IMR-90 (cell line): ENCODE measurements around the gene C10orf71. TPM values are rescaled to one million over a fixed set of nuclear protein-coding genes. Genes with fewer than 3 reads are reported as not detected.

Source experiments
- ATAC-seq: fragments of 200-7000 bp; cut with Tn5 transposase; 2 replicates; pipeline ENCODE4 v1.9.1; 2020; ENCODE audit warnings: low read depth, mild to moderate bottlenecking, moderate library complexity
- BruUV-seq: library from RNA; stranded (reverse); fragments of 400-500 nt; replicated peaks from 2 replicates; lab custom pipeline; 2021; lab: Mats Ljungman, UMichigan
- CTCF ChIA-PET: fragments of 300-600 bp; formaldehyde crosslinking; extraction: SDS; loops from one replicate; lab custom pipeline; 2021; ENCODE audit warnings: antibody characterized with exemption; lab: Yijun Ruan, JAX
- POLR2A ChIA-PET: fragments of 300-600 bp; sonication (Branson Sonifier 250); formaldehyde crosslinking; loops from one replicate; lab custom pipeline; 2022; ENCODE audit warnings: antibody characterized with exemption; ENCODE audit not compliant: unreplicated experiment; lab: Charles Lee
- DNase-seq: peaks from one replicate; pipeline ENCODE4 v3.0.0; 2013
- H2AFZ ChIP-seq: replicated peaks from 2 replicates; pipeline ENCODE3; 2013; ENCODE audit warnings: low read length, mild to moderate bottlenecking; ENCODE audit not compliant: poor library complexity
- H2AK5ac ChIP-seq: 2 replicates; pipeline ENCODE4 v1.6.1; 2013; ENCODE audit warnings: low read depth, low read length, inconsistent platforms
- H2AK9ac ChIP-seq: replicated peaks from 2 replicates; pipeline ENCODE3; 2013; ENCODE audit warnings: mild to moderate bottlenecking, low read depth, low read length, moderate library complexity; ENCODE audit not compliant: poor library complexity
- H2BK120ac ChIP-seq: 2 replicates; pipeline ENCODE4 v1.6.1; 2013; ENCODE audit warnings: low read depth, low read length, inconsistent platforms
- H2BK15ac ChIP-seq: 3 replicates; pipeline ENCODE4 v1.6.1; 2013; ENCODE audit warnings: low read depth, low read length, inconsistent platforms
- H2BK20ac ChIP-seq: 2 replicates; pipeline ENCODE4 v1.6.1; 2013; ENCODE audit warnings: low read depth, mild to moderate bottlenecking, inconsistent platforms, low read length, moderate library complexity
- H2BK5ac ChIP-seq: 2 replicates; pipeline ENCODE4 v1.6.1; 2013; ENCODE audit warnings: mild to moderate bottlenecking, low read depth, low read length, inconsistent platforms; ENCODE audit not compliant: poor library complexity, severe bottlenecking
- H3K14ac ChIP-seq: replicated peaks from 2 replicates; pipeline ENCODE4 v1.6.1; 2013; ENCODE audit warnings: low read depth, low read length, inconsistent platforms
- H3K18ac ChIP-seq: 2 replicates; pipeline ENCODE4 v1.6.1; 2013; ENCODE audit warnings: low read depth, low read length, control low read depth
- H3K23ac ChIP-seq: 2 replicates; pipeline ENCODE4 v1.6.1; 2013; ENCODE audit warnings: low read depth, low read length, inconsistent platforms
- H3K27ac ChIP-seq: 2 replicates; pipeline ENCODE4 v1.5.1; 2013; ENCODE audit warnings: mild to moderate bottlenecking, control low read depth, low read length; ENCODE audit not compliant: insufficient read depth
- H3K27me3 ChIP-seq: 2 replicates; pipeline ENCODE4 v1.6.1; 2013; ENCODE audit warnings: low read length; ENCODE audit not compliant: control insufficient read depth, insufficient read depth
- H3K36me3 ChIP-seq: 2 replicates; pipeline ENCODE4 v1.6.1; 2013; ENCODE audit warnings: low read length, mixed read lengths; ENCODE audit not compliant: control insufficient read depth, insufficient read depth
- H3K4ac ChIP-seq: 2 replicates; pipeline ENCODE4 v1.6.1; 2013; ENCODE audit warnings: low read depth, low read length, inconsistent platforms
- H3K4me1 ChIP-seq: 2 replicates; pipeline ENCODE4 v1.6.1; 2013; ENCODE audit warnings: low read length, mixed read lengths; ENCODE audit not compliant: control insufficient read depth, insufficient read depth
- H3K4me2 ChIP-seq: 2 replicates; pipeline ENCODE4 v1.6.1; 2013; ENCODE audit warnings: low read depth, mild to moderate bottlenecking, control low read depth, low read length, moderate library complexity
- H3K4me3 ChIP-seq: 2 replicates; pipeline ENCODE4 v1.5.1; 2013; ENCODE audit warnings: low read depth, mild to moderate bottlenecking, control low read depth, low read length, moderate library complexity; ENCODE audit not compliant: insufficient read depth
- H3K56ac ChIP-seq: 2 replicates; pipeline ENCODE4 v1.6.1; 2013; ENCODE audit warnings: low read length, inconsistent platforms; ENCODE audit not compliant: insufficient read depth; ENCODE audit errors: extremely low read depth
- H3K79me1 ChIP-seq, 2 experiments: 2 replicates each; pipeline ENCODE4 v1.6.1; 2013; ENCODE audit warnings: low read length in 2 of 2, inconsistent platforms in 1 of 2, low read depth in 1 of 2
- H3K9ac ChIP-seq: 2 replicates; pipeline ENCODE4 v1.6.1; 2013; ENCODE audit warnings: low read depth, low read length, control low read depth
- H3K9me1 ChIP-seq: 2 replicates; pipeline ENCODE4 v1.6.1; 2013; ENCODE audit warnings: low read length, inconsistent platforms; ENCODE audit not compliant: insufficient read depth
- H3K9me3 ChIP-seq: 2 replicates; pipeline ENCODE4 v1.6.1; 2013; ENCODE audit warnings: low read length; ENCODE audit not compliant: control insufficient read depth, insufficient read depth
- H4K20me1 ChIP-seq: 2 replicates; pipeline ENCODE4 v1.6.1; 2013; ENCODE audit warnings: low read length, inconsistent platforms; ENCODE audit not compliant: insufficient read depth
- H4K5ac ChIP-seq: 2 replicates; pipeline ENCODE4 v1.6.1; 2013; ENCODE audit warnings: mild to moderate bottlenecking, low read depth, low read length, control low read depth
- H4K8ac ChIP-seq, 2 experiments: 2 replicates each; pipeline ENCODE4 v1.6.1; 2013; ENCODE audit warnings: low read depth in 2 of 2, low read length in 2 of 2, control low read depth in 1 of 2, inconsistent platforms in 1 of 2
- H4K91ac ChIP-seq: 2 replicates; pipeline ENCODE4 v1.6.1; 2013; ENCODE audit warnings: low read depth, low read length, inconsistent platforms; ENCODE audit not compliant: insufficient read depth
- CEBPB ChIP-seq: IDR thresholded peaks from 2 replicates; pipeline ENCODE4 v1.6.1; 2012; ENCODE audit warnings: low read depth, low read length, improper control_type of control experiment
- CHD1 ChIP-seq: IDR thresholded peaks from 2 replicates; pipeline ENCODE4 v1.6.1; 2012; ENCODE audit warnings: low read depth, low read length, improper control_type of control experiment
- CTCF ChIP-seq: conservative IDR thresholded peaks from 2 replicates; pipeline ENCODE4 v1.5.1; 2012; ENCODE audit warnings: mild to moderate bottlenecking, low read depth, low read length, improper control_type of control experiment
- FOS ChIP-seq: fragments of 150-350 bp; IDR thresholded peaks from 2 replicates; pipeline ENCODE4 v1.6.1; 2016; ENCODE audit warnings: low read depth, low read length
- MAFK ChIP-seq: IDR thresholded peaks from 2 replicates; pipeline ENCODE4 v1.6.1; 2012; ENCODE audit warnings: low read depth, low read length, improper control_type of control experiment
- MAZ ChIP-seq: IDR thresholded peaks from 2 replicates; pipeline ENCODE4 v1.6.1; 2012; ENCODE audit warnings: low read depth, mild to moderate bottlenecking, low read length, improper control_type of control experiment, moderate library complexity, borderline replicate concordance
- MXI1 ChIP-seq: IDR thresholded peaks from 2 replicates; pipeline ENCODE4 v1.6.1; 2012; ENCODE audit warnings: low read depth, mild to moderate bottlenecking, low read length, moderate library complexity, borderline replicate concordance
- POLR2A ChIP-seq: IDR thresholded peaks from 2 replicates; pipeline ENCODE4 v1.6.1; 2012; ENCODE audit warnings: mild to moderate bottlenecking, low read depth, low read length
- RAD21 ChIP-seq: IDR thresholded peaks from 2 replicates; pipeline ENCODE4 v1.6.1; 2012; ENCODE audit warnings: low read length, improper control_type of control experiment
- RCOR1 ChIP-seq: IDR thresholded peaks from 2 replicates; pipeline ENCODE4 v1.6.1; 2012; ENCODE audit warnings: mild to moderate bottlenecking, low read length, improper control_type of control experiment; ENCODE audit not compliant: insufficient replicate concordance
- RFX5 ChIP-seq: IDR thresholded peaks from 2 replicates; pipeline ENCODE4 v1.8.0; 2012; ENCODE audit warnings: low read depth, mild to moderate bottlenecking, low read length, moderate library complexity
- USF2 ChIP-seq: fragments of 150-350 bp; IDR thresholded peaks from 2 replicates; pipeline ENCODE4 v1.6.1; 2017; ENCODE audit warnings: mild to moderate bottlenecking, antibody characterized with exemption, low read length, low read depth
- WGBS, 2 experiments: methylation state at CpG; one replicate each; pipeline versions ENCODE4 v1.1.5 to v1.1.7; 2013; ENCODE audit warnings: missing lambda C conversion rate in 2 of 2; ENCODE audit not compliant: insufficient read length in 1 of 2; ENCODE audit errors: extremely low coverage in 2 of 2; 5-methylcytosine and 5-hydroxymethylcytosine counted together
- dilution Hi-C: fragments of 300-500 bp; cut with HindIII; formaldehyde crosslinking; loops from one replicate; pipeline ENCODE4 v1.14.3; 2018; ENCODE audit warnings: low sequenced_read_pairs; ENCODE audit not compliant: unreplicated experiment
- in situ Hi-C: fragments of 300-500 bp; cut with MboI; formaldehyde crosslinking; loops from 3 replicates; pipeline ENCODE4 v1.14.3; 2019; ENCODE audit warnings: low sequenced_read_pairs, inconsistent platforms, mixed read lengths
- intact Hi-C: fragments of 100-400 bp; cut with micrococcal nuclease; formaldehyde crosslinking; loops from 2 replicates; pipeline ENCODE4 v1.10.0; 2022
- polyA plus RNA-seq, 3 experiments: library from polyadenylated mRNA; depleted of rRNA; stranded (reverse); fragments of >200 nt; gene quantifications; 2 replicates each; pipeline ENCODE4 v1.2.3, GENCODE V29; 2012; ENCODE audit warnings: low replicate concordance in 1 of 3
- total RNA-seq: library from RNA; depleted of rRNA; stranded (reverse); fragments of >200 nt; gene quantifications from 2 replicates; pipeline ENCODE4 v1.2.3, GENCODE V29; 2012

Gene C10orf71
- total and polyA plus RNA-seq, 2 of the 4 experiments (the other 2 are of a cell fraction) = not detected

GRCh38 chr10:49368256-49368655 lies 69.3 kb downstream of the C10orf71 start:
- H3K56ac ChIP-seq = no peak overlapping the region
- intact Hi-C loops = no loop called here
- H2BK5ac ChIP-seq = no peak overlapping the region
- ChIA-PET POLR2A (no interaction called here), CTCF (no interaction called here)
- H3K14ac ChIP-seq = no peak overlapping the region
- no peaks in the 10 kb centered on the region for H3K9me3 ChIP-seq
- no peak overlapping the region for H2AFZ ChIP-seq
- H2BK20ac ChIP-seq = no peak overlapping the region
- H2AK5ac ChIP-seq = no peak overlapping the region
- H4K5ac ChIP-seq = no peak overlapping the region
- DNase-seq (no peak), ATAC-seq (no peak)
- H3K23ac ChIP-seq = no peak overlapping the region
- no peak overlapping the region for H3K4me3 ChIP-seq
- H2BK120ac ChIP-seq = no peak overlapping the region
- H3K4me2 ChIP-seq = no peak overlapping the region
- BruUV-seq = no TSS peak
- no peak overlapping the region for H3K9ac ChIP-seq
- H3K9me1 ChIP-seq = no peaks in the 10 kb centered on the region
- H3K4me1 ChIP-seq = no peaks in the 10 kb centered on the region
- dilution Hi-C loops = no loop called here
- no peak overlapping the region for H3K4ac ChIP-seq
- no peak overlapping the region for H2BK15ac ChIP-seq
- no peak overlapping the region for H2AK9ac ChIP-seq
- H3K79me1 ChIP-seq = no peaks in the 10 kb centered on the region
- no peaks in the 10 kb centered on the region for H3K36me3 ChIP-seq
- TF ChIP-seq RCOR1 (no peak), MXI1 (no peak), FOS (no peak), MAZ (no peak), CTCF (no peak), RAD21 (no peak), CHD1 (no peak), USF2 (no peak), MAFK (no peak), POLR2A (no peak), RFX5 (no peak), CEBPB (no peak)
- WGBS, 2 experiments = 29% methylated on average over 4 of the region's 4 CpGs; no CpG with 5 or more reads in 1 of the 2 experiments
- in situ Hi-C loops = no loop called here
- H3K27me3 ChIP-seq = peaks cover 13% of the 10 kb centered on the region
- no peak overlapping the region for H4K91ac ChIP-seq
- H4K20me1 ChIP-seq = no peaks in the 10 kb centered on the region
- no peak overlapping the region for H4K8ac ChIP-seq
- H3K27ac ChIP-seq = no peak overlapping the region
- no peak overlapping the region for H3K18ac ChIP-seq
